ENCODE measurements around the gene DYRK1B.

The DYRK1B gene

DNA sequence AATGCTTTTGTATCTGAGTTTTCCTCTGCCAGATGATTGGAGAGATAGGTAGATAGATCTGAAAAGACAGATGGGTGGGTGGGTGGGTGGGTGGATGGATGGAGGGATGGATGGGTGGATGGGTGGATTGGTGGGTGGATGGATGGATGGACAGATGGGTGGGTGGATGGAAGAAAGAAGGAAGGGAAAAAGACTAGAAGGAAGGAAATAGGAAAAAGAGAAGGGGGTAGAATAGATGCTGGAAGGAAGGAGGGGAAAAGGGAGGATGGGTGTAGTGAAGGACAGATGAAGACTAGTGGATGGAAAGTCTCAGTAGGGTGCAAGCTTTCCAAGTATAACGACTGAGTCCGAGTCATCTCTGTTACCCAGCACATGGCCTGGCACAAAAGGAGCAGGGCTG, 31.2 kb upstream of the DYRK1B start:
- Histone ChIP-seq H3K9ac (ENCODE audit: low read length in 5 of 5) (no peak overlapping the region), H3K27me3 (ENCODE audit: control insufficient read depth in 5 of 5, insufficient read depth in 4 of 5, low read length in 5 of 5) (peaks cover 0 to 3% (median under 1%) of the 10 kb centered on the region in 5 donors), H3K9me3 (ENCODE audit: control insufficient read depth in 5 of 5, low read length in 5 of 5) (no peaks in the 10 kb centered on the region), H3K36me3 (ENCODE audit: control insufficient read depth in 5 of 5, insufficient read depth in 5 of 5, low read length in 5 of 5) (peaks cover 0 to 5% (median 0%) of the 10 kb centered on the region in 5 donors), H3K4me3 (ENCODE audit: low read depth in 1 of 5, low read length in 5 of 5) (no peak overlapping the region), H3K4me1 (ENCODE audit: control insufficient read depth in 5 of 5, insufficient read depth in 5 of 5, low read length in 5 of 5) (no peaks in the 10 kb centered on the region), H3K27ac (ENCODE audit: low read depth, low read length) (no peak overlapping the region)

DNA sequence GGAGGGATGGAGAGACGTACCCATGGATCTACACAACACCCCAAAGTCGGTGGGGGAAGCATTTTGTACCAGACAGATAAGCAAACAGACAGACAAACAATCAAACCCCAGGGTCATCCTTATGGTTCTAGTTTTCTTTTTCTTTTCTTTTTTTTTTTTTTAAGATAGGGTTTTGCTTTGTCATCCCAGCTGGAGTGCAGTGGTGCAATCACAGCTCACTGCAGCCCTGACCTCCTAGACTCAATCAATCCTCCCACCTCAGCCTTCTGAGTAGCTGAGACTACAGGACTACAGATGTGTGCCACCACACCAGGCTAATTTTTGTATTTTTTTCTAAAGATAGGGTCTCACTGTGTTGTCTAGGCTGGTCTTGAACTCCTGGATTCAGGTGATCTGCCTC, 30.2 kb upstream of the DYRK1B start:
- Histone ChIP-seq H3K36me3 (ENCODE audit: control insufficient read depth in 5 of 5, insufficient read depth in 5 of 5, low read length in 5 of 5) (peaks cover 0 to 5% (median 0%) of the 10 kb centered on the region in 5 donors), H3K27ac (ENCODE audit: low read depth, low read length) (no peak overlapping the region), H3K9me3 (ENCODE audit: control insufficient read depth in 5 of 5, low read length in 5 of 5) (no peaks in the 10 kb centered on the region), H3K9ac (ENCODE audit: low read length in 5 of 5) (no peak overlapping the region), H3K4me1 (ENCODE audit: control insufficient read depth in 5 of 5, insufficient read depth in 5 of 5, low read length in 5 of 5) (no peaks in the 10 kb centered on the region), H3K4me3 (ENCODE audit: low read depth in 1 of 5, low read length in 5 of 5) (no peak overlapping the region), H3K27me3 (ENCODE audit: control insufficient read depth in 5 of 5, insufficient read depth in 4 of 5, low read length in 5 of 5) (peaks cover 0 to 2% (median 0%) of the 10 kb centered on the region in 5 donors)

DNA sequence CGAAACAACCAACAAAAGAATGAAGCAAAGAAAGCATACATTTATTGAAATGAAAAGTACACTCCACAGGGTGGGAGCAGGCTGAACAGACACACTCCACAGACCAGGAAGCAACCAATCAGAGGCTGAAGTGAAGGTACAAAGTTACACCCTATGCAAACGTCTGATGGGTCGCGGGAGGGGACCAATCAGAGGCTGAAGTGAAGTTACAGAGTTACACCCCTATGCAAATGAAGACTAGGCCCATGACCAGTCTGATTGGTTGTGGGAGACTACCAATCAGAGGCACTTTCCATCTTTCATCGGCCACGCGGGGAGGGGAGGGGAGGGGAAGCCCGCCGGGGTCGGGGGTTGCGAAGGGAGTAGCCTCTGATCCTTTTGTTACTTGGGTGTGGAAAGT, 24.6 kb upstream of the DYRK1B start:
- Histone ChIP-seq H3K9ac (ENCODE audit: low read length in 5 of 5) (no peak overlapping the region), H3K27me3 (ENCODE audit: control insufficient read depth in 5 of 5, insufficient read depth in 4 of 5, low read length in 5 of 5) (peaks cover 0 to 3% (median 0%) of the 10 kb centered on the region in 5 donors), H3K9me3 (ENCODE audit: control insufficient read depth in 5 of 5, low read length in 5 of 5) (no peaks in the 10 kb centered on the region), H3K4me3 (ENCODE audit: low read depth in 1 of 5, low read length in 5 of 5) (no peak overlapping the region), H3K27ac (ENCODE audit: low read depth, low read length) (no peak overlapping the region), H3K4me1 (ENCODE audit: control insufficient read depth in 5 of 5, insufficient read depth in 5 of 5, low read length in 5 of 5) (no peaks in the 10 kb centered on the region), H3K36me3 (ENCODE audit: control insufficient read depth in 5 of 5, insufficient read depth in 5 of 5, low read length in 5 of 5) (no peaks in the 10 kb centered on the region)

DNA sequence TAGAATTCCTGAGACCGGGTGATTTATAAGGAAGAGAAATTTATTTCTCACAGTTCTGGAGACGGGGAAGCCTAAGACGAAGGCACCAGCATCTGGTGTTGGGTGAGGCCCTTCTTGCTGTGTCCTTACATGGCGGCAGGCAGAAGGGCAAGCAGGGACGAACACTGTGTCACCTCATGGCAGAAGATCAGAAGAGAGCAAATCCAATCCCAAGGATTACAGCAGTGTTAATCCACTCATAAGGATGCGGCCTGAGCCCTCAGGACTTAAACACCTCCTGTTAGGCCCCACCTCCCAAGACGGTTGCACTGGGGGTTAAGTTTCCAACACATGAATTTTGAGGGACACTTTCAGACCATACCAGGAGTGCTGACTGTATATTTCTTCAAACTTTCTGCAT, 18.9 kb upstream of the DYRK1B start:
- no peaks in the 10 kb centered on the region for H3K4me1 ChIP-seq (ENCODE audit: control insufficient read depth in 5 of 5, insufficient read depth in 5 of 5, low read length in 5 of 5)
- H3K9me3 ChIP-seq (ENCODE audit: control insufficient read depth in 5 of 5, low read length in 5 of 5) = no peaks in the 10 kb centered on the region
- no peak overlapping the region for H3K4me3 ChIP-seq (ENCODE audit: low read depth in 1 of 5, low read length in 5 of 5)
- H3K9ac ChIP-seq (ENCODE audit: low read length in 5 of 5) = no peak overlapping the region
- no peak overlapping the region for H3K27ac ChIP-seq (ENCODE audit: low read depth, low read length)
- no peaks in the 10 kb centered on the region for H3K27me3 ChIP-seq (ENCODE audit: control insufficient read depth in 5 of 5, insufficient read depth in 4 of 5, low read length in 5 of 5)
- no peaks in the 10 kb centered on the region for H3K36me3 ChIP-seq (ENCODE audit: control insufficient read depth in 5 of 5, insufficient read depth in 5 of 5, low read length in 5 of 5)

DNA sequence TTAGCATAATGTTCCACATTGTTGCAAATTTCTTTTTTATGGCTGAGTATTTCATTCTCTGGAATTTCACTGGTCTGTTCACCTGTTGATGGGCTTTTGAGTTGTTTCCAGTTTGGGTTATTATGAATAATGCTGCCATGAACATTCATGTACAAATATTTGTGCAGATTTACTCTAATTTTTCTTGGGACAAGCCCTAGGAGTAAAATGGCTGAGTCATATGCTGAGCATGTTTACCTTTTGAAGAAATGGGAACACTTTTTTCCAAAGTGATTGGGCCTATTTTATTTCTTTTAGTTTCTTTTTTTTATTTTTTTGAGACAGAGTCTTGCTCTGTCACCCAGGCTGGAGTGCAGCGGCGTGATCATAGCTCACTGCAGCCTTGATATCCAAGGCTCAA, 16.9 kb upstream of the DYRK1B start:
- H3K9ac ChIP-seq (ENCODE audit: low read length in 5 of 5) = no peak overlapping the region
- H3K4me1 ChIP-seq (ENCODE audit: control insufficient read depth in 5 of 5, insufficient read depth in 5 of 5, low read length in 5 of 5) = peaks cover 0 to 11% (median 9%) of the 10 kb centered on the region in 5 donors
- no peaks in the 10 kb centered on the region for H3K9me3 ChIP-seq (ENCODE audit: control insufficient read depth in 5 of 5, low read length in 5 of 5)
- no peak overlapping the region for H3K27ac ChIP-seq (ENCODE audit: low read depth, low read length)
- no peaks in the 10 kb centered on the region for H3K27me3 ChIP-seq (ENCODE audit: control insufficient read depth in 5 of 5, insufficient read depth in 4 of 5, low read length in 5 of 5)
- no peak overlapping the region for H3K4me3 ChIP-seq (ENCODE audit: low read depth in 1 of 5, low read length in 5 of 5)
- H3K36me3 ChIP-seq (ENCODE audit: control insufficient read depth in 5 of 5, insufficient read depth in 5 of 5, low read length in 5 of 5) = no peaks in the 10 kb centered on the region

DNA sequence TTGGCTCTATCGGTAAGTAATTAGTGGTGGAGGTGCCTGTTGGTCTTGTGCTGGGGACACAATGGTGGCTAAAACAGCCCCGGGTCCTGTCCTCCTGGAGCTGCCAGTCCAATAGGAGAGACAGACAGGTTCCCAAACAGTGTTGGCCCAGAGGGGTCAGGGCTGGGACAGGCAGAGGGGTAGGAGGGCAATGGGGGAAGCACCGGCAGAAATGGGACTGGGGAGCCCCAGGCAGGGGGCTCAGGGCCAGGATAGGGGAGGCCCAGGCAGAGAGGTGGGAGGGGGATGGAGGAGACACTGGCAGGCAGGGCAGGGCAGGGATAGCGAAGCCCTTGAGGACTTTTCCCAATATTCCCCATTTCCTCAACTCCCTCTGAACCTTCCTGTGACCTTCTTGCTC, 14.4 kb upstream of the DYRK1B start:
- Histone ChIP-seq H3K36me3 (ENCODE audit: control insufficient read depth in 5 of 5, insufficient read depth in 5 of 5, low read length in 5 of 5) (no peaks in the 10 kb centered on the region), H3K4me1 (ENCODE audit: control insufficient read depth in 5 of 5, insufficient read depth in 5 of 5, low read length in 5 of 5) (peaks cover 3 to 29% (median 26%) of the 10 kb centered on the region in 5 donors), H3K4me3 (ENCODE audit: low read depth in 1 of 5, low read length in 5 of 5) (no peak overlapping the region), H3K27ac (ENCODE audit: low read depth, low read length) (no peak overlapping the region), H3K27me3 (ENCODE audit: control insufficient read depth in 5 of 5, insufficient read depth in 4 of 5, low read length in 5 of 5) (no peaks in the 10 kb centered on the region), H3K9ac (ENCODE audit: low read length in 5 of 5) (no peak overlapping the region), H3K9me3 (ENCODE audit: control insufficient read depth in 5 of 5, low read length in 5 of 5) (no peaks in the 10 kb centered on the region)

DNA sequence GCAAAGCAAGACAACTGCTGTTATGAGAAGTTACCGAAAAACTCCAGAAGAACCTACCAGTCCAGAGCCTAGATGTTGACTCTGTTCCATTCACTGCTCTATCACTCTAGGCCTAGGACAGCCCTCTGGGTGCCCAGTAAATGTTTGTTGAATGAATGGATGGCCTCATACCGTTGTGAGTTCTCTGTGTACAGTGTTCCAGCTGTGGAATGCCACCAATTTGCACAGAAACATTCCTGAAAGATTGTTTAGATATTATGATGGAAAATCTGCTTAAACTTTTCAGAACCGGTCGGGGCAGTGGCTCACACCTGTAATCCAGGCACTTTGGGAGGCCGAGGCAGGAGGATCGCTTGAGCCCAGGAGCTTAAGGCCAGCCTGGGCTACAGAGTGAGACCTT, 13.6 kb upstream of the DYRK1B start:
- no peaks in the 10 kb centered on the region for H3K36me3 ChIP-seq (ENCODE audit: control insufficient read depth in 5 of 5, insufficient read depth in 5 of 5, low read length in 5 of 5)
- no peak overlapping the region for H3K4me3 ChIP-seq (ENCODE audit: low read depth in 1 of 5, low read length in 5 of 5)
- peaks cover 3 to 32% (median 29%) of the 10 kb centered on the region in 5 donors for H3K4me1 ChIP-seq (ENCODE audit: control insufficient read depth in 5 of 5, insufficient read depth in 5 of 5, low read length in 5 of 5)
- H3K9ac ChIP-seq (ENCODE audit: low read length in 5 of 5) = no peak overlapping the region
- H3K27ac ChIP-seq (ENCODE audit: low read depth, low read length) = no peak overlapping the region
- no peaks in the 10 kb centered on the region for H3K9me3 ChIP-seq (ENCODE audit: control insufficient read depth in 5 of 5, low read length in 5 of 5)
- H3K27me3 ChIP-seq (ENCODE audit: control insufficient read depth in 5 of 5, insufficient read depth in 4 of 5, low read length in 5 of 5) = no peaks in the 10 kb centered on the region

DNA sequence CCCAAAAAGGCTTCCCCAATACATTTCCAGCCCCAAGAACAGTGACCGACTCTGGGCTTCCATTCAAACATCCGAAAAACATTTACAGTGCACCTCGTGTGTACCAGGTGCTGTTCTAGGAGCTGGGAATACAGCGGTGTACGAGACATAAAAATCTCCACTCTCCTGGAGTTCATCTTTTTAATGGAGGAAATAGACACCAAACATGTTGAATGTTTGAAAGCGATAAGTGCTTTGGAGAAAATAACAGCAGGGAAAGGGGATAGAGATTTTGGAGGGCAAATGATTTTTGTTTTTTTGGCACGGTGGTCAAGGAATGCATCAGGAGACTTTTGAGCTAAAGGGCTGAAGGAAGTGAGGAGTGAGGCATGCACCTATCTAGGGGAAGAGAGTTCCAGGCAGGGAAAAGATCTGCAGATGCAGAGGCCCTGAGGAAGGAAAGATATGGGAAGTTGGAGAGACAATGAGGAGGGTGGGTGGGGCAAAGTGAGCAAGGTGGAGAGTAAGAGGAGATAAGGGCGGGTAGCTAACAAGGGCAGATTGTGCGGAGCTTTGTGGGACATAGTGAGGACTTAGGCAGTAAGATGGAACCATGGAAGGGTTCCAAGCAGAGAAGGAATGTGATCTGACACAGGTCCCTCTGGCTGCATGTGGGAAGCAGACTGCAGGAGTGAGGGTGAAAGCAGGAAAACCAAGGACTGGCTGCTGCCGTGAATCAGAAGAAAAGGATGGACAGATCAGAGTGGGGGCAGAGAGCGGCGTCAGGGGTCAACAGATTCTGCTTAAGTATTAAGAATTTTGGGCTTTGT, 12.9 kb upstream of the DYRK1B start:
- H3K9me3 ChIP-seq (ENCODE audit: control insufficient read depth in 5 of 5, low read length in 5 of 5) = no peaks in the 10 kb centered on the region
- peak overlapping the region; percentile 78 to 88 (median 86) for H3K9ac ChIP-seq (ENCODE audit: low read length in 5 of 5)
- peak overlapping the region; percentile 80 for H3K27ac ChIP-seq (ENCODE audit: low read depth, low read length)
- H3K4me3 ChIP-seq (ENCODE audit: low read depth in 1 of 5, low read length in 5 of 5) = peak overlapping the region; percentile 62 to 89 (median 80)
- no peaks in the 10 kb centered on the region for H3K27me3 ChIP-seq (ENCODE audit: control insufficient read depth in 5 of 5, insufficient read depth in 4 of 5, low read length in 5 of 5)
- no peaks in the 10 kb centered on the region for H3K36me3 ChIP-seq (ENCODE audit: control insufficient read depth in 5 of 5, insufficient read depth in 5 of 5, low read length in 5 of 5)
- peaks cover 3 to 33% (median 29%) of the 10 kb centered on the region in 5 donors for H3K4me1 ChIP-seq (ENCODE audit: control insufficient read depth in 5 of 5, insufficient read depth in 5 of 5, low read length in 5 of 5)

DNA sequence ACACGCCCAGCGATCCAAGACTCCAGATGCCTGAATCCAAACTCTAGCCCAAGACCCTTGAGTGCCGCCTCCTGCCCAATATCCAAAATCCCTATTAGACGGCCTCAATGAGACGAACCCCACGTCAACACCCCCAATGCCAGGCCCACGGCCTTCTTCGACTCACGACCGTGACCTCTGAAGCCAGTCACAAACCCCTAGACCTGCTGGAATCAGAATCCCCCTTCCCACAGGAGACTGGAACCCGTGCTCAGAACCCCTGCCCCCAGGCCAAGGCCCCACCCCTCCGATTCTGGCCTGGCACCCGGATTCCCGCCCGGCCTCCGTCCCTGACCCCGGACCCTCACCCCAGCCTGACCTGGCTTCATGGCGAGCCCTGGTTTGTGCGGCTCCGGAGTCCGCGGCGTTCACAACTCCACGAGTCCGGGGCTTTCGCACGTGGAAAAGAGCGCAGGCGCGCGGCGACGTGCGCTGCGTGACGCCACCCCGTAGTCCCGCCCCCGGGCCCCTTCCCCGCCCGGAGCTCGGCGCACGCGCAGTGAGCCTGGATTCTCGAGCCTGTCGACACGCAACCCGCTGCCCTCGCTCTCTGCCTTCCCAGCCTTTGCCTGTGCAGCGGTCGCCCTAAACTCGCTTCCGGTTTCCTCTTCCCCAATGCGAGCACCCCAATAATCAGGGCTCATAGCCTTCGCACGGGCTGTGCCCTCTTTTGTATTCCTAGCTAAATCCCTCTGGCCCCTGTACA, 12.1 kb upstream of the DYRK1B start, which contains the start of gene FBL:
FBL (minus strand) TSS at position 447 of the 745 bp plus-strand sequence; CDS start at position 368, 79 bp downstream.
- peak within 1 kb of the TSS; percentile 78 to 88 (median 86) for H3K9ac ChIP-seq (ENCODE audit: low read length in 5 of 5)
- H3K4me3 ChIP-seq (ENCODE audit: low read depth in 1 of 5, low read length in 5 of 5) = peak within 1 kb of the TSS; percentile 62 to 92 (median 83)
- H3K9me3 ChIP-seq (ENCODE audit: control insufficient read depth in 5 of 5, low read length in 5 of 5) = no peaks in the 10 kb centered on the region
- peak within 1 kb of the TSS; percentile 80 for H3K27ac ChIP-seq (ENCODE audit: low read depth, low read length)
- H3K27me3 ChIP-seq (ENCODE audit: control insufficient read depth in 5 of 5, insufficient read depth in 4 of 5, low read length in 5 of 5) = no peaks in the 10 kb centered on the region
- peaks cover 3 to 34% (median 30%) of the 10 kb centered on the region in 5 donors for H3K4me1 ChIP-seq (ENCODE audit: control insufficient read depth in 5 of 5, insufficient read depth in 5 of 5, low read length in 5 of 5)
- no peaks in the 10 kb centered on the region for H3K36me3 ChIP-seq (ENCODE audit: control insufficient read depth in 5 of 5, insufficient read depth in 5 of 5, low read length in 5 of 5)

DNA sequence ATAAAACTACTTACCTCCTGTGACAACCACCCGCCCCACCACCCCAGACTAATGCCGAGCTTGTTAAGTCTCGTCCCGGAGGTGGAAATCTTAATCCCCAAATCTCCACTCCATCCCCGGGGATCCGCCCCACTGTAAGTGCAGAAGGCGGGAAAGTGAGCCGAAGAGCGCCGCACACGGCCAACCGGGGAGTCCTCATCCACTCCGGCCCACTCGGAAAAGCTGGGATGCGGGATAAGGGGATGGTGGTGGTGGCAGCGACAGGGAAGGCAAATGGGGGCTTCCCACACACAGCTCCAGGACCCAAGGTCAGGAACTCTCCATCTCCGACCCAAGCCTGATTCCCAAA, 11.6 kb upstream of the DYRK1B start:
- Histone ChIP-seq H3K9ac (ENCODE audit: low read length in 5 of 5) (peak overlapping the region; percentile 71 to 88 (median 86)), H3K9me3 (ENCODE audit: control insufficient read depth in 5 of 5, low read length in 5 of 5) (no peaks in the 10 kb centered on the region), H3K27me3 (ENCODE audit: control insufficient read depth in 5 of 5, insufficient read depth in 4 of 5, low read length in 5 of 5) (no peaks in the 10 kb centered on the region), H3K4me1 (ENCODE audit: control insufficient read depth in 5 of 5, insufficient read depth in 5 of 5, low read length in 5 of 5) (peaks cover 3 to 34% (median 30%) of the 10 kb centered on the region in 5 donors), H3K4me3 (ENCODE audit: low read depth in 1 of 5, low read length in 5 of 5) (peak overlapping the region; percentile 62 to 92 (median 83)), H3K27ac (ENCODE audit: low read depth, low read length) (peak overlapping the region; percentile 80), H3K36me3 (ENCODE audit: control insufficient read depth in 5 of 5, insufficient read depth in 5 of 5, low read length in 5 of 5) (no peaks in the 10 kb centered on the region)
